GM12878 (cell line): ENCODE results near the gene CHMP1A. TPM values are rescaled to one million over a fixed set of nuclear protein-coding genes. Genes with fewer than 3 reads are reported as not detected.

Experiments used
- CHD2 ChIP-seq: IDR thresholded peaks from 2 replicates; pipeline ENCODE4 v1.6.1; 2011; ENCODE audit warnings: low read depth, low read length, improper control_type of control experiment, borderline replicate concordance
- RELA ChIP-seq: fragments of 450-650 bp; IDR thresholded peaks from 2 replicates; pipeline ENCODE4 v1.8.0; 2014; ENCODE audit warnings: borderline replicate concordance; ENCODE audit not compliant: partially characterized antibody
- YY1 ChIP-seq: IDR thresholded peaks from 2 replicates; pipeline ENCODE4 v1.6.1; 2011; ENCODE audit warnings: low read depth, mild to moderate bottlenecking, low read length
- polyA plus RNA-seq, 11 experiments: library from polyadenylated mRNA; depleted of rRNA in 4 of 11; unstranded in 6 of 11; stranded (reverse) in 5 of 11; fragments of >200 nt; fragmentation: Nextera tagmentation in 4 of 11; fragmentation: Illumina TruSeq in 1 of 11; extraction: Ambion mirVana in 4 of 11; extraction: Trizol in 1 of 11; gene quantifications; 1 replicate in 1 of 11; 2 replicates in 10 of 11; pipeline versions ENCODE4 v1.2.1 to v1.2.3, GENCODE V29; 2011 to 2016; ENCODE audit warnings: inconsistent platforms in 2 of 11, missing spikeins in 2 of 11, low read depth in 1 of 11
- total RNA-seq, 4 experiments: library from RNA; depleted of rRNA in 3 of 4; stranded (reverse); fragments of >200 nt in 3 of 4; fragmentation: Illumina TruSeq in 1 of 4; extraction: Trizol in 1 of 4; gene quantifications; 2 replicates each; pipeline versions ENCODE4 v1.2.1 to v1.2.3, GENCODE V29; 2013 to 2021
- TF ChIP-seq, protein P1 (sequence below): fragments of 450-650 bp; IDR thresholded peaks from 2 replicates; pipeline ENCODE4 v1.6.1; 2017; ENCODE audit warnings: antibody characterized with exemption, mild to moderate bottlenecking, moderate library complexity
- TF ChIP-seq, protein P2 (sequence below): IDR thresholded peaks from 2 replicates; pipeline ENCODE4 v1.6.1; 2012; ENCODE audit warnings: improper control_type of control experiment, low read depth, low read length; ENCODE audit not compliant: insufficient replicate concordance
- TF ChIP-seq, protein P3 (sequence below): IDR thresholded peaks from 2 replicates; pipeline ENCODE4 v1.6.1; 2011; ENCODE audit warnings: borderline replicate concordance, low read depth, mild to moderate bottlenecking, moderate library complexity, low read length; ENCODE audit not compliant: insufficient read depth, poor library complexity, severe bottlenecking
- TF ChIP-seq, protein P4 (sequence below): fragments of 450-650 bp; IDR thresholded peaks from 2 replicates; pipeline ENCODE4 v1.6.1; 2017; ENCODE audit warnings: mild to moderate bottlenecking, moderate library complexity
- TF ChIP-seq, protein P5 (sequence below): IDR thresholded peaks from 2 replicates; pipeline ENCODE4 v1.6.1; 2011; ENCODE audit warnings: mild to moderate bottlenecking, low read depth, low read length, moderate library complexity; ENCODE audit not compliant: insufficient replicate concordance

Gene CHMP1A
- total and polyA plus RNA-seq, 10 of the 15 experiments (the other 5 are each of a cell fraction or from before 2014, with no cell fraction given), result 1.0 to 86.7 (median 54.7) TPM

DNA sequence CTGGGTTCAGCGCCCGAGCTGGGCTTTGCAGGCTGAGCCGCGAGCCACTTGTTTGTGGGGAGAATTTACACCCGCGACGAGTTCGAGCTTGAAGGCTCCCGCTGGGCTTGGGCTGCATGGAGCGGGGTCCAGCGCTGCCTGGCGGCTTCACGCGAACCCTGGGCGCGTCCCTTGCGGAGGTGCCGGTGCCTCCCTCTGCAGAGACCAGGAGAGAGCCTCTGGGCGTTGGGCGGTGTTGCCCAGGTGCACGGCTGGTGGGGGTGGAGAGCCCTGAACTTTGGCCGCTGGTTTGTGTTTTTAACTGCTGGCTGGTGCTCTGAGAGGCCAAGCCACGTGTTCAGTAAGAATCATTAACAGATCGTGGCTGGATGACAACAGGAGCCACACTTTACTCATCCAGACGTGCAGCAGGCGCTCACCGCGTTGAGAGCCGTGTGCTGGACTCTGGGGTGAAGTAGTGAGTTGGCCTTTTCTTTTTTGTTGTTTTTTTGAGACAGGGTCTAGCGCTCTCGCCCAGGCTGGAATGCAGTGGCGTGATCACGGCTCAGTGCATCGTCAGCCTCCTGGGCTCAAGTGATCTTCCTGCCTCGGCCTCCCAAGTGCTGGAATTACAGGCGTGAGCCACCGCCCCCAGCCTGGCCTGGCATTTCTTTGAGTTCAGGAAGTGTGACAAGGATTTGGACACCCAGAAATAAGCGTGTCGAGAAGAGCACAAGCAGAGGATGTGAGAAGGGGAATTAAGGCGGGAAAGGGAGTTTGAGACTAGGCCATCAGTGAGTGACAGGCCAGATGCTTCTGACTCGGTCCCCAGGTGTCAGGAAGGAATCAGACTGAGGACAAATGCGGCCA lies 29.8 kb upstream of the CHMP1A start (continued):
- TF ChIP-seq, protein P1, sequence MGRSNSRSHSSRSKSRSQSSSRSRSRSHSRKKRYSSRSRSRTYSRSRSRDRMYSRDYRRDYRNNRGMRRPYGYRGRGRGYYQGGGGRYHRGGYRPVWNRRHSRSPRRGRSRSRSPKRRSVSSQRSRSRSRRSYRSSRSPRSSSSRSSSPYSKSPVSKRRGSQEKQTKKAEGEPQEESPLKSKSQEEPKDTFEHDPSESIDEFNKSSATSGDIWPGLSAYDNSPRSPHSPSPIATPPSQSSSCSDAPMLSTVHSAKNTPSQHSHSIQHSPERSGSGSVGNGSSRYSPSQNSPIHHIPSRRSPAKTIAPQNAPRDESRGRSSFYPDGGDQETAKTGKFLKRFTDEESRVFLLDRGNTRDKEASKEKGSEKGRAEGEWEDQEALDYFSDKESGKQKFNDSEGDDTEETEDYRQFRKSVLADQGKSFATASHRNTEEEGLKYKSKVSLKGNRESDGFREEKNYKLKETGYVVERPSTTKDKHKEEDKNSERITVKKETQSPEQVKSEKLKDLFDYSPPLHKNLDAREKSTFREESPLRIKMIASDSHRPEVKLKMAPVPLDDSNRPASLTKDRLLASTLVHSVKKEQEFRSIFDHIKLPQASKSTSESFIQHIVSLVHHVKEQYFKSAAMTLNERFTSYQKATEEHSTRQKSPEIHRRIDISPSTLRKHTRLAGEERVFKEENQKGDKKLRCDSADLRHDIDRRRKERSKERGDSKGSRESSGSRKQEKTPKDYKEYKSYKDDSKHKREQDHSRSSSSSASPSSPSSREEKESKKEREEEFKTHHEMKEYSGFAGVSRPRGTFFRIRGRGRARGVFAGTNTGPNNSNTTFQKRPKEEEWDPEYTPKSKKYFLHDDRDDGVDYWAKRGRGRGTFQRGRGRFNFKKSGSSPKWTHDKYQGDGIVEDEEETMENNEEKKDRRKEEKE, result no peak
- TF ChIP-seq, protein P2, sequence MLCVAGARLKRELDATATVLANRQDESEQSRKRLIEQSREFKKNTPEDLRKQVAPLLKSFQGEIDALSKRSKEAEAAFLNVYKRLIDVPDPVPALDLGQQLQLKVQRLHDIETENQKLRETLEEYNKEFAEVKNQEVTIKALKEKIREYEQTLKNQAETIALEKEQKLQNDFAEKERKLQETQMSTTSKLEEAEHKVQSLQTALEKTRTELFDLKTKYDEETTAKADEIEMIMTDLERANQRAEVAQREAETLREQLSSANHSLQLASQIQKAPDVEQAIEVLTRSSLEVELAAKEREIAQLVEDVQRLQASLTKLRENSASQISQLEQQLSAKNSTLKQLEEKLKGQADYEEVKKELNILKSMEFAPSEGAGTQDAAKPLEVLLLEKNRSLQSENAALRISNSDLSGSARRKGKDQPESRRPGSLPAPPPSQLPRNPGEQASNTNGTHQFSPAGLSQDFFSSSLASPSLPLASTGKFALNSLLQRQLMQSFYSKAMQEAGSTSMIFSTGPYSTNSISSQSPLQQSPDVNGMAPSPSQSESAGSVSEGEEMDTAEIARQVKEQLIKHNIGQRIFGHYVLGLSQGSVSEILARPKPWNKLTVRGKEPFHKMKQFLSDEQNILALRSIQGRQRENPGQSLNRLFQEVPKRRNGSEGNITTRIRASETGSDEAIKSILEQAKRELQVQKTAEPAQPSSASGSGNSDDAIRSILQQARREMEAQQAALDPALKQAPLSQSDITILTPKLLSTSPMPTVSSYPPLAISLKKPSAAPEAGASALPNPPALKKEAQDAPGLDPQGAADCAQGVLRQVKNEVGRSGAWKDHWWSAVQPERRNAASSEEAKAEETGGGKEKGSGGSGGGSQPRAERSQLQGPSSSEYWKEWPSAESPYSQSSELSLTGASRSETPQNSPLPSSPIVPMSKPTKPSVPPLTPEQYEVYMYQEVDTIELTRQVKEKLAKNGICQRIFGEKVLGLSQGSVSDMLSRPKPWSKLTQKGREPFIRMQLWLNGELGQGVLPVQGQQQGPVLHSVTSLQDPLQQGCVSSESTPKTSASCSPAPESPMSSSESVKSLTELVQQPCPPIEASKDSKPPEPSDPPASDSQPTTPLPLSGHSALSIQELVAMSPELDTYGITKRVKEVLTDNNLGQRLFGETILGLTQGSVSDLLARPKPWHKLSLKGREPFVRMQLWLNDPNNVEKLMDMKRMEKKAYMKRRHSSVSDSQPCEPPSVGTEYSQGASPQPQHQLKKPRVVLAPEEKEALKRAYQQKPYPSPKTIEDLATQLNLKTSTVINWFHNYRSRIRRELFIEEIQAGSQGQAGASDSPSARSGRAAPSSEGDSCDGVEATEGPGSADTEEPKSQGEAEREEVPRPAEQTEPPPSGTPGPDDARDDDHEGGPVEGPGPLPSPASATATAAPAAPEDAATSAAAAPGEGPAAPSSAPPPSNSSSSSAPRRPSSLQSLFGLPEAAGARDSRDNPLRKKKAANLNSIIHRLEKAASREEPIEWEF, result no peak
- TF ChIP-seq, protein P3, sequence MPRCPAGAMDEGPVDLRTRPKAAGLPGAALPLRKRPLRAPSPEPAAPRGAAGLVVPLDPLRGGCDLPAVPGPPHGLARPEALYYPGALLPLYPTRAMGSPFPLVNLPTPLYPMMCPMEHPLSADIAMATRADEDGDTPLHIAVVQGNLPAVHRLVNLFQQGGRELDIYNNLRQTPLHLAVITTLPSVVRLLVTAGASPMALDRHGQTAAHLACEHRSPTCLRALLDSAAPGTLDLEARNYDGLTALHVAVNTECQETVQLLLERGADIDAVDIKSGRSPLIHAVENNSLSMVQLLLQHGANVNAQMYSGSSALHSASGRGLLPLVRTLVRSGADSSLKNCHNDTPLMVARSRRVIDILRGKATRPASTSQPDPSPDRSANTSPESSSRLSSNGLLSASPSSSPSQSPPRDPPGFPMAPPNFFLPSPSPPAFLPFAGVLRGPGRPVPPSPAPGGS, result no peak
- TF ChIP-seq, protein P4, sequence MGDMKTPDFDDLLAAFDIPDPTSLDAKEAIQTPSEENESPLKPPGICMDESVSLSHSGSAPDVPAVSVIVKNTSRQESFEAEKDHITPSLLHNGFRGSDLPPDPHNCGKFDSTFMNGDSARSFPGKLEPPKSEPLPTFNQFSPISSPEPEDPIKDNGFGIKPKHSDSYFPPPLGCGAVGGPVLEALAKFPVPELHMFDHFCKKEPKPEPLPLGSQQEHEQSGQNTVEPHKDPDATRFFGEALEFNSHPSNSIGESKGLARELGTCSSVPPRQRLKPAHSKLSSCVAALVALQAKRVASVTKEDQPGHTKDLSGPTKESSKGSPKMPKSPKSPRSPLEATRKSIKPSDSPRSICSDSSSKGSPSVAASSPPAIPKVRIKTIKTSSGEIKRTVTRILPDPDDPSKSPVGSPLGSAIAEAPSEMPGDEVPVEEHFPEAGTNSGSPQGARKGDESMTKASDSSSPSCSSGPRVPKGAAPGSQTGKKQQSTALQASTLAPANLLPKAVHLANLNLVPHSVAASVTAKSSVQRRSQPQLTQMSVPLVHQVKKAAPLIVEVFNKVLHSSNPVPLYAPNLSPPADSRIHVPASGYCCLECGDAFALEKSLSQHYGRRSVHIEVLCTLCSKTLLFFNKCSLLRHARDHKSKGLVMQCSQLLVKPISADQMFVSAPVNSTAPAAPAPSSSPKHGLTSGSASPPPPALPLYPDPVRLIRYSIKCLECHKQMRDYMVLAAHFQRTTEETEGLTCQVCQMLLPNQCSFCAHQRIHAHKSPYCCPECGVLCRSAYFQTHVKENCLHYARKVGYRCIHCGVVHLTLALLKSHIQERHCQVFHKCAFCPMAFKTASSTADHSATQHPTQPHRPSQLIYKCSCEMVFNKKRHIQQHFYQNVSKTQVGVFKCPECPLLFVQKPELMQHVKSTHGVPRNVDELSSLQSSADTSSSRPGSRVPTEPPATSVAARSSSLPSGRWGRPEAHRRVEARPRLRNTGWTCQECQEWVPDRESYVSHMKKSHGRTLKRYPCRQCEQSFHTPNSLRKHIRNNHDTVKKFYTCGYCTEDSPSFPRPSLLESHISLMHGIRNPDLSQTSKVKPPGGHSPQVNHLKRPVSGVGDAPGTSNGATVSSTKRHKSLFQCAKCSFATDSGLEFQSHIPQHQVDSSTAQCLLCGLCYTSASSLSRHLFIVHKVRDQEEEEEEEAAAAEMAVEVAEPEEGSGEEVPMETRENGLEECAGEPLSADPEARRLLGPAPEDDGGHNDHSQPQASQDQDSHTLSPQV, result no peak
- TF ChIP-seq RELA (no peak), CHD2 (no peak), YY1 (no peak)
- TF ChIP-seq, protein P5, sequence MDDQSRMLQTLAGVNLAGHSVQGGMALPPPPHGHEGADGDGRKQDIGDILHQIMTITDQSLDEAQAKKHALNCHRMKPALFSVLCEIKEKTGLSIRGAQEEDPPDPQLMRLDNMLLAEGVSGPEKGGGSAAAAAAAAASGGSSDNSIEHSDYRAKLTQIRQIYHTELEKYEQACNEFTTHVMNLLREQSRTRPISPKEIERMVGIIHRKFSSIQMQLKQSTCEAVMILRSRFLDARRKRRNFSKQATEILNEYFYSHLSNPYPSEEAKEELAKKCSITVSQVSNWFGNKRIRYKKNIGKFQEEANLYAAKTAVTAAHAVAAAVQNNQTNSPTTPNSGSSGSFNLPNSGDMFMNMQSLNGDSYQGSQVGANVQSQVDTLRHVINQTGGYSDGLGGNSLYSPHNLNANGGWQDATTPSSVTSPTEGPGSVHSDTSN, result peak; percentile 10
